Measurements from ENCODE around the gene CREBBP. TPM values are rescaled to one million over a fixed set of nuclear protein-coding genes. Genes with fewer than 3 reads are reported as not detected.

CREBBP gene
- total RNA-seq, 4 donors from 2014 or later, result 76.3 to 152 (median 105) TPM

DNA sequence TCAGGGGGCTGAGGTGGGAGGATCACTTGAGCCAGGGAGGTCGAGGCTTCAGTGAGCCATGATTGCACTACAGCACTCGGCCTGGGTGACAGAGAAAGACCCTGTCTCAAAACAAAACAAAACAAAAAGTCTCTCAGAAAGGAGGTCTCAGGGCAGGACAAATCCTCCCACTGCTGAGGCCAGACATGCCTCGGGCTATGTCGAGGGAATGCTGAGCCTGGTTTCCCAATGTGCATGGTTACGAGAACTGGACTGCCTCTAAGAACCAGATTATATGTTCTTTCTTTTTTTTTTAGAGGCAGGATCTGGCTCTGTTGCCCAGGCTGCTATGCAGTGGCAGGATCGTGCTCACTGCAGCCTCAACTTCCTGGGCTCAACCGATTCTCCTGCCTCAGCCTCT is 190.8 kb downstream of the CREBBP start:
- Histone ChIP-seq H3K4me1 (peaks cover 17% of the 10 kb centered on the region), H3K27ac (peak overlapping the region; percentile 42), H3K4me3 (no peak overlapping the region), H3K36me3 (peaks cover 27% of the 10 kb centered on the region), H3K9me3 (no peaks in the 10 kb centered on the region), H3K27me3 (no peaks in the 10 kb centered on the region)
- no peak for DNase-seq (ENCODE audit: low spot score in 2 of 2)
- TF ChIP-seq POLR2AphosphoS5 (IDR thresholded peaks at IDR 0.05) (no peak), POLR2A (IDR thresholded peaks at IDR 0.05) (no peak), EP300 (IDR thresholded peaks at IDR 0.05) (no peak)
- TF ChIP-seq, protein P1, sequence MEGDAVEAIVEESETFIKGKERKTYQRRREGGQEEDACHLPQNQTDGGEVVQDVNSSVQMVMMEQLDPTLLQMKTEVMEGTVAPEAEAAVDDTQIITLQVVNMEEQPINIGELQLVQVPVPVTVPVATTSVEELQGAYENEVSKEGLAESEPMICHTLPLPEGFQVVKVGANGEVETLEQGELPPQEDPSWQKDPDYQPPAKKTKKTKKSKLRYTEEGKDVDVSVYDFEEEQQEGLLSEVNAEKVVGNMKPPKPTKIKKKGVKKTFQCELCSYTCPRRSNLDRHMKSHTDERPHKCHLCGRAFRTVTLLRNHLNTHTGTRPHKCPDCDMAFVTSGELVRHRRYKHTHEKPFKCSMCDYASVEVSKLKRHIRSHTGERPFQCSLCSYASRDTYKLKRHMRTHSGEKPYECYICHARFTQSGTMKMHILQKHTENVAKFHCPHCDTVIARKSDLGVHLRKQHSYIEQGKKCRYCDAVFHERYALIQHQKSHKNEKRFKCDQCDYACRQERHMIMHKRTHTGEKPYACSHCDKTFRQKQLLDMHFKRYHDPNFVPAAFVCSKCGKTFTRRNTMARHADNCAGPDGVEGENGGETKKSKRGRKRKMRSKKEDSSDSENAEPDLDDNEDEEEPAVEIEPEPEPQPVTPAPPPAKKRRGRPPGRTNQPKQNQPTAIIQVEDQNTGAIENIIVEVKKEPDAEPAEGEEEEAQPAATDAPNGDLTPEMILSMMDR (IDR thresholded peaks at IDR 0.05), result no peak
- 74% methylated on average over 7 of the region's 7 CpGs for WGBS

DNA sequence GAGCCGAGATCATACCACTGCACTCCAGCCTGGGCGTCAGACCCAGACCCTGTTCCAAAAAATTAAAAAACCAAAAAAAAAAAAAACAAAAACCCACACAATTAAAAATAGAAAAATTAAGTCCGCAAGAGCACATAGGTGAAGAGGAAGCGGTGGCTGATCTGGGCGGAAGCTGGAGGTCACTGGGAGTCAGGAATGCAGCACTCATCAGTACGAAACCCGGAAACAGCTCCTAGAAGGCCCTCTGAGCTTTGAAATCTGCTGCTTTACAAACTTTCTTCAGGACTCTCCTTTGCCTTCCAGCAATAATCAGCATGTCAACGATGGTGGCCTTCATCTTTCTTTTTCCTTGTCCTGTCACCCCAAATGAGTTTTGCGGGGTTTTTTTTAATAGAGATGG is 192.7 kb downstream of the CREBBP start:
- no peak for DNase-seq (ENCODE audit: low spot score in 2 of 2)
- TF ChIP-seq, protein P1 (IDR thresholded peaks at IDR 0.05), result no peak
- Histone ChIP-seq H3K4me3 (no peak overlapping the region), H3K9me3 (no peaks in the 10 kb centered on the region), H3K36me3 (peaks cover 41% of the 10 kb centered on the region), H3K27me3 (no peaks in the 10 kb centered on the region), H3K4me1 (peaks cover 17% of the 10 kb centered on the region), H3K27ac (no peak overlapping the region)
- 79% methylated on average over 9 of the region's 9 CpGs for WGBS

DNA sequence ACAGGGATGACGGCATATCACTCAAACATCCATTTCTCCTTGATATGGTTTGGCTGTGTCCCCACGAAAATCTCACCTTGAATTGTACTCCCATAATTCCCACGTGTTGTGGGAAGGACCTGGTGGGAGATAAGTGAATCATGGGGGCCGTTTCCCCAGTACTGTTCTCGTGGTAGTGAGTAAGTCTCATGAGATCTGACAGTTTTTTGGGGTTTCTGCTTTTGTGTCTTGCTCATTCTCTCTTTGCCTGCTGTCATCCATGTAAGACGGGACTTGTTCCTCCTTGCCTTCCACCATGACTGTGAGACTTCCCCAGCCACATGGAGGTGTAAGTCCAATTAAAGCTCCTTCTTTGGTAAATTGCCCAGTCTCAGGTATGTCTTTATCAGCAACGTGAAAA is 193.5 kb downstream of the CREBBP start:
- Histone ChIP-seq H3K27me3 (no peaks in the 10 kb centered on the region), H3K27ac (no peak overlapping the region), H3K36me3 (peaks cover 49% of the 10 kb centered on the region), H3K4me3 (no peak overlapping the region), H3K4me1 (peaks cover 17% of the 10 kb centered on the region), H3K9me3 (no peaks in the 10 kb centered on the region)
- 84% methylated on average over 7 of the region's 7 CpGs for WGBS
- TF ChIP-seq POLR2A (IDR thresholded peaks at IDR 0.05), result no peak
- TF ChIP-seq POLR2AphosphoS5 (IDR thresholded peaks at IDR 0.05), result no peak
- TF ChIP-seq, protein P1 (IDR thresholded peaks at IDR 0.05), result no peak
- no peak for TF ChIP-seq EP300 (IDR thresholded peaks at IDR 0.05)
- DNase-seq (ENCODE audit: low spot score in 2 of 2), result no peak

DNA sequence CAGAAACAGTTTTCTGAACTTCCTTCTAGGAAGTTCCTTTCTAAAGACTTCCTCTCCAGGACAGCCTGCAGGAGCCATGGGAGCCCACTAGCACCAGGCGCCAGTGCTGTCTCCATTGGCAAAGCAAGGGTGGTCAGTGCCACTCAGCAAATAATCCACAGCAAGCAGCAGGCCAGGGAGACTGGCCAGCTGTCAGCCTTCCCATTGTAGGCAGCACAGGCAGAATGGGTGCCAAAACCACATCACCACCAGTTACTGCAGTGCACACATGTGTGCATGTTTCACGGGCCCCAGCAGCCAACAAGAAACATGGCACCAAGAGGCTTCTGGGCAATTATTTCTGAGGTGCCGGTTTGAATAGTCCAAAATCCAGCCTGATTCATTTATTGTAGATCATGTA is 199.3 kb downstream of the CREBBP start:
- Histone ChIP-seq H3K4me3 (no peak overlapping the region), H3K27me3 (no peaks in the 10 kb centered on the region), H3K9me3 (no peaks in the 10 kb centered on the region), H3K4me1 (no peaks in the 10 kb centered on the region), H3K36me3 (peaks cover 85% of the 10 kb centered on the region), H3K27ac (no peak overlapping the region)
- WGBS, result 83% methylated on average over 3 of the region's 3 CpGs
- TF ChIP-seq POLR2AphosphoS5 (IDR thresholded peaks at IDR 0.05), result no peak
- no peak for TF ChIP-seq POLR2A (IDR thresholded peaks at IDR 0.05)
- no peak for TF ChIP-seq EP300 (IDR thresholded peaks at IDR 0.05)
- TF ChIP-seq, protein P1 (IDR thresholded peaks at IDR 0.05), result no peak
- no peak for DNase-seq (ENCODE audit: low spot score in 2 of 2)

DNA sequence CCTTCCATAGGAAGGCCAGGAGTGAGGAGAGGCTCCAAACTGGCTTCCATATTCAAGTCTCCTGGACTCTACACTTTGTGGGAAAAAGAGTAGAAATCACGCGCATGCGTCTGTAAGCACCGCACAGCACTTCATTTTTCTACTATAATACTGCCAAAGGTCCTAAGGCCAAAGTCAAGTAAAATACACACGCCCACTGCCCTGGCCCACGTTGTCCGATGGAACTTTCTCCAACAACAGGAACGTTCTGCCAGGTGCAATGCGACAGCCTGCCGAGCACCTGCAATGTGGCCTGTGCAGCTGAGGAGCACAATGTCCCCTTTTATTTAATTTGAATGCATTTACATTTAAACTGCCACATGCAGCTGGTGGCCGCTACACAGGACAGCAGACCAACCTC is 202.5 kb downstream of the CREBBP start:
- WGBS, result 92% methylated on average over 11 of the region's 11 CpGs
- TF ChIP-seq, protein P1 (IDR thresholded peaks at IDR 0.05), result no peak
- no peak for TF ChIP-seq EP300 (IDR thresholded peaks at IDR 0.05)
- no peak for TF ChIP-seq POLR2AphosphoS5 (IDR thresholded peaks at IDR 0.05)
- TF ChIP-seq POLR2A (IDR thresholded peaks at IDR 0.05), result no peak
- H3K9me3 ChIP-seq, result no peaks in the 10 kb centered on the region
- H3K4me3 ChIP-seq, result no peak overlapping the region
- H3K27ac ChIP-seq, result no peak overlapping the region
- no peaks in the 10 kb centered on the region for H3K4me1 ChIP-seq
- peaks cover 90% of the 10 kb centered on the region for H3K36me3 ChIP-seq
- DNase-seq (ENCODE audit: low spot score in 2 of 2), result no peak
- H3K27me3 ChIP-seq, result no peaks in the 10 kb centered on the region

Measured in suprapubic skin (tissue), 4 donors.